Measurements from ENCODE around the gene STXBP3.
"Not testable (repeated sequence)": the region's sequence is repeated elsewhere in the genome, so short reads cannot be mapped to it uniquely, and the experiment has no call there.

The STXBP3 gene

DNA sequence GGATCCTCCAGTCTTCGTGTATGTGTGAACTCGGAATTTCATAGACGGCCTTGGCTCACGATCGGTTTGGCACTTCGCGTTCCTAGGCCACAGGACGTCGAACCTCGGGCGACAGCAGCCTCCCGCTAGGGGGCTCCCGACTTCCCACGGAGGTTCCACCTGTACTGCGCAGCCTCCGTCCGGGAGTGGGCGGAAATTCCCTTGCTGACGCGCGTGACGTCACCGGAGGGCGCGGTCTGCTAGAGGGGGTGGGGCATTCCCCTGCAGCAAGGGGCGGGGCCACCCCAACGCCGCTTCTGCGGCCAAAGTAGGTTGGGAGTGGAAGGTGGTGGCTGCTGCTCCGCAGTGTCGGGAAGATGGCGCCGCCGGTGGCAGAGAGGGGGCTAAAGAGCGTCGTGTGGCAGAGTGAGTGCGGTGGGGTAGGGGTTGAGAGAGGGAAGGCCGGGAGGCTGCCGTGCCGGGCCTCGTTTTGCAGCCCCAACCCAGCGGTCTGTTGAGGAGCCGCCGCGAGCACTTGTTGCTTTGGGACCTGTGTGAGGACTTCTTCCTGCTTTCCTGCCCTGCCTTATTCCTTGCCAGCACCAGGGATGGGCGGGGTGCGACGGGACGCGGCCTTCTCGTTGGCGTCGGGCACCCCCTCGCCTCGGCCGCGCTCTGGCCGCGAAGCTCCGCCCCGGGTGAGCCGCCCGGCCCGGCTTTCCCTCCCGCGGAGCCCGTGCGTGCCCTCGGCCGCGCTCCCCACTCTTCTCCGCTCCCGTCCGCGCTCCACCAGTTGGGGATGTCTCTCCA is at the start of gene STXBP3:
TSS of gene STXBP3 (plus strand) at position 293 of the 789 bp plus-strand sequence. CDS start at position 357, 64 bp downstream.
- peak; percentile 91 for DNase-seq (ENCODE audit: low read depth)
- TF ChIP-seq, protein P1, sequence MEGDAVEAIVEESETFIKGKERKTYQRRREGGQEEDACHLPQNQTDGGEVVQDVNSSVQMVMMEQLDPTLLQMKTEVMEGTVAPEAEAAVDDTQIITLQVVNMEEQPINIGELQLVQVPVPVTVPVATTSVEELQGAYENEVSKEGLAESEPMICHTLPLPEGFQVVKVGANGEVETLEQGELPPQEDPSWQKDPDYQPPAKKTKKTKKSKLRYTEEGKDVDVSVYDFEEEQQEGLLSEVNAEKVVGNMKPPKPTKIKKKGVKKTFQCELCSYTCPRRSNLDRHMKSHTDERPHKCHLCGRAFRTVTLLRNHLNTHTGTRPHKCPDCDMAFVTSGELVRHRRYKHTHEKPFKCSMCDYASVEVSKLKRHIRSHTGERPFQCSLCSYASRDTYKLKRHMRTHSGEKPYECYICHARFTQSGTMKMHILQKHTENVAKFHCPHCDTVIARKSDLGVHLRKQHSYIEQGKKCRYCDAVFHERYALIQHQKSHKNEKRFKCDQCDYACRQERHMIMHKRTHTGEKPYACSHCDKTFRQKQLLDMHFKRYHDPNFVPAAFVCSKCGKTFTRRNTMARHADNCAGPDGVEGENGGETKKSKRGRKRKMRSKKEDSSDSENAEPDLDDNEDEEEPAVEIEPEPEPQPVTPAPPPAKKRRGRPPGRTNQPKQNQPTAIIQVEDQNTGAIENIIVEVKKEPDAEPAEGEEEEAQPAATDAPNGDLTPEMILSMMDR (conservative IDR thresholded peaks at IDR 0.05; ENCODE audit: low read depth, low read length), result peak; percentile 98
- H3K4me3 ChIP-seq (ENCODE audit: low read length), result peak within 1 kb of the TSS; percentile 78

DNA sequence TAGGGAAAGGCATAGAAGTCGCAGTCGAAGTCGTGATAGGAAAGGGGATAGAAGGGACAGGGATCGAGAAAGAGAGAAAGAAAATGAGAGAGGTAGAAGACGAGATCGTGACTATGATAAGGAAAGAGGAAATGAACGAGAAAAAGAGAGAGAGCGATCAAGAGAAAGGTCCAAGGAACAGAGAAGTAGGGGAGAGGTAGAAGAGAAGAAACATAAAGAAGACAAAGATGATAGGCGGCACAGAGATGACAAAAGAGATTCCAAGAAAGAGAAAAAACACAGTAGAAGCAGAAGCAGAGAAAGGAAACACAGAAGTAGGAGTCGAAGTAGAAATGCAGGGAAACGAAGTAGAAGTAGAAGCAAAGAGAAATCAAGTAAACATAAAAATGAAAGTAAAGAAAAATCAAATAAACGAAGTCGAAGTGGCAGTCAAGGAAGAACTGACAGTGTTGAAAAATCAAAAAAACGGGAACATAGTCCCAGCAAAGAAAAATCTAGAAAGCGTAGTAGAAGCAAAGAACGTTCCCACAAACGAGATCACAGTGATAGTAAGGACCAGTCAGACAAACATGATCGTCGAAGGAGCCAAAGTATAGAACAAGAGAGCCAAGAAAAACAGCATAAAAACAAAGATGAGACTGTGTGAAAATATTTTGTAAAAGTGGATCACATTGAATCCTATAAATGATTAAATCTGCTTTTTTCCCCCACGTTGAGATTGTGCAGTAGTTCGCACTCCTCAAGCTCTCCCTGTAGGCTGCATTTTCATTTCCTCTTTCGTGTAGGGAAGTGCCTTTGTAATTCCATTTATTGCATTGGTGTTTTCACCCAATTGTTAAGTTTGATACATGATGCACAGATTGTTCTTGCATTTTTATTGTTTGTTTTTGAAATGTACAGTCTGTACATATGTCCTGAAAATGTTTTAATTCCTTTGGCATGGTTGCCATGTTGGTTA is 46.8 kb upstream of the STXBP3 start:
- TF ChIP-seq, protein P1 (conservative IDR thresholded peaks at IDR 0.05; ENCODE audit: low read depth, low read length), result no peak
- no peak overlapping the region for H3K4me3 ChIP-seq (ENCODE audit: low read length)
- no peak for DNase-seq (ENCODE audit: low read depth)

GRCh38 chr1:108701176-108701849 is 45.2 kb upstream of the STXBP3 start:
- TF ChIP-seq, protein P1 (conservative IDR thresholded peaks at IDR 0.05; ENCODE audit: low read depth, low read length), result no peak
- H3K4me3 ChIP-seq (ENCODE audit: low read length), result no peak overlapping the region
- no peak for DNase-seq (ENCODE audit: low read depth)

- not testable (repeated sequence) for DNase-seq (ENCODE audit: low read depth); H3K4me3 ChIP-seq (ENCODE audit: low read length)
Observed at GRCh38 chr1:108702109-108702508, 44.4 kb upstream of the STXBP3 start.

- TF ChIP-seq, protein P1 (conservative IDR thresholded peaks at IDR 0.05; ENCODE audit: low read depth, low read length), result no peak
- H3K4me3 ChIP-seq (ENCODE audit: low read length), result no peak overlapping the region
- no peak for DNase-seq (ENCODE audit: low read depth)
Observed at GRCh38 chr1:108703939-108704338, 42.5 kb upstream of the STXBP3 start.

- H3K4me3 ChIP-seq (ENCODE audit: low read length), result no peak overlapping the region
- TF ChIP-seq, protein P1 (conservative IDR thresholded peaks at IDR 0.05; ENCODE audit: low read depth, low read length), result no peak
- no peak for DNase-seq (ENCODE audit: low read depth)
Observed at GRCh38 chr1:108704496-108704895, 42.0 kb upstream of the STXBP3 start.

DNA sequence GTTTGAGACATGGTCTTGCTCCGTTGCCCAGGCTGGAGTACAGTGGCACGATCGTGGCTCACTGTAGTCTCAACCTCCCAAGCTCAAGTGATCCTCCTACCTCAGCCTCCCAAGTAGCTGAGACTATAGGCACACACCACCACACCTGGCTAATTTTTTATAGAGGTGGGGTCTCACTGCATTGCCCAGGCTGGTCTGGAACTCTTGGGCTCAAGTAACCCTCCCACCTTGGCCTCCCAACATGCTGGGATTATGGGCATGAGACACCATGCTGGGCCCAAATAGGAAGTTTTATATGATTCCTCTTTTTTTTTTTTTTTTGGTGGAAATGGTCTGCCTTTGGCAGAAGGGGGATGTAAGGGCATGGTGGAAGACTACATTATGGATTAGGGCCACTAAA is 39.8 kb upstream of the STXBP3 start:
- TF ChIP-seq, protein P1 (conservative IDR thresholded peaks at IDR 0.05; ENCODE audit: low read depth, low read length), result no peak
- H3K4me3 ChIP-seq (ENCODE audit: low read length), result no peak overlapping the region
- no peak for DNase-seq (ENCODE audit: low read depth)
